ENCODE measurements around the gene DRC7.

GRCh38 chr16:57703416-57704010 is 8.9 kb downstream of the DRC7 start:
- TF ChIP-seq CTCF (IDR thresholded peaks at IDR 0.05) (no peak), POLR2AphosphoS5 (IDR thresholded peaks at IDR 0.05; ENCODE audit: insufficient read depth in 1 of 2, low read depth in 1 of 2) (no peak)
